ENCODE measurements around the gene KLRB1.
"Not testable (repeated sequence)": the region's sequence is repeated elsewhere in the genome, so short reads cannot be mapped to it uniquely, and the experiment has no call there.

- TF ChIP-seq CTCF (optimal IDR thresholded peaks at IDR 0.05 in 1 of 3, IDR thresholded peaks at IDR 0.05 in 1 of 3, conservative IDR thresholded peaks at IDR 0.05 in 1 of 3; ENCODE audit: extremely low read depth in 1 of 3, insufficient read depth in 2 of 3, low read length in 3 of 3); EZH2 (IDR thresholded peaks at IDR 0.05; ENCODE audit: low read length): not testable (repeated sequence)
Observed at GRCh38 chr12:9577729-9578128, 30.0 kb downstream of the KLRB1 start.
